HepG2 (cell line): ENCODE data around the gene REST. TPM values are rescaled to one million over a fixed set of nuclear protein-coding genes. Genes with fewer than 3 reads are reported as not detected.
A peak's percentile ranks its signal among the peaks of the same experiment; 100 is the strongest.

Source experiments
- BHLHE40 ChIP-seq: IDR thresholded peaks from 2 replicates; pipeline ENCODE4 v1.6.1; 2011; ENCODE audit warnings: low read length, improper control_type of control experiment
- FOXO4 ChIP-seq: sonication (generic); formaldehyde crosslinking; conservative IDR thresholded peaks from 2 replicates; pipeline ENCODE4 v1.8.1; 2023; ENCODE audit warnings: missing genetic modification reagents
- GTF3A ChIP-seq: sonication (generic); formaldehyde crosslinking; conservative IDR thresholded peaks from 2 replicates; pipeline ENCODE4 v1.4.0; 2020; ENCODE audit warnings: mild to moderate bottlenecking, missing genetic modification reagents
- HMGXB3 ChIP-seq: sonication (generic); formaldehyde crosslinking; IDR thresholded peaks from 2 replicates; pipeline ENCODE4 v1.4.0; 2020; ENCODE audit warnings: missing genetic modification reagents, borderline replicate concordance
- HOXA7 ChIP-seq: sonication (generic); formaldehyde crosslinking; IDR thresholded peaks from 2 replicates; pipeline ENCODE4 v1.8.1; 2022; ENCODE audit warnings: mild to moderate bottlenecking, missing genetic modification reagents, moderate library complexity
- IKZF4 ChIP-seq: sonication (generic); formaldehyde crosslinking; IDR thresholded peaks from 2 replicates; pipeline ENCODE4 v1.5.1; 2020; ENCODE audit warnings: borderline replicate concordance, mild to moderate bottlenecking, low read depth, missing genetic modification reagents; ENCODE audit errors: not compliant biosample characterization
- MED8 ChIP-seq: sonication (generic); formaldehyde crosslinking; IDR thresholded peaks from 2 replicates; pipeline ENCODE4 v1.8.1; 2023; ENCODE audit warnings: mild to moderate bottlenecking, missing genetic modification reagents; ENCODE audit not compliant: insufficient replicate concordance
- NFKBIZ ChIP-seq: IDR thresholded peaks from 2 replicates; pipeline ENCODE4 v1.6.1; 2018; ENCODE audit warnings: missing genetic modification reagents, missing compliant biosample characterization
- PRMT3 ChIP-seq: sonication (generic); formaldehyde crosslinking; IDR thresholded peaks from 2 replicates; pipeline ENCODE4 v1.8.1; 2022; ENCODE audit warnings: low read depth, mild to moderate bottlenecking, moderate library complexity, missing genetic modification reagents, borderline replicate concordance
- SNRNP70 ChIP-seq: fragments of 200-400 bp; formaldehyde crosslinking; IDR thresholded peaks from 2 replicates; pipeline ENCODE4 v1.6.1; 2017; ENCODE audit warnings: mild to moderate bottlenecking, low read depth, low read length, moderate library complexity
- SSRP1 ChIP-seq: IDR thresholded peaks from 2 replicates; pipeline ENCODE4 v1.6.1; 2016; ENCODE audit warnings: control low read depth
- ZFP36 ChIP-seq: fragments of 150-350 bp; IDR thresholded peaks from 2 replicates; pipeline ENCODE4 v1.6.1; 2018; ENCODE audit warnings: borderline replicate concordance, low read length, low read depth; ENCODE audit not compliant: partially characterized antibody
- ZNF333 ChIP-seq: sonication (generic); formaldehyde crosslinking; IDR thresholded peaks from 2 replicates; pipeline ENCODE4 v1.4.0; 2020; ENCODE audit warnings: mild to moderate bottlenecking, missing genetic modification reagents, borderline replicate concordance
- ZNF556 ChIP-seq: sonication (generic); formaldehyde crosslinking; IDR thresholded peaks from 2 replicates; pipeline ENCODE4 v1.4.0; 2020; ENCODE audit warnings: mild to moderate bottlenecking, missing genetic modification reagents, borderline replicate concordance
- ZNF597 ChIP-seq: sonication (generic); formaldehyde crosslinking; IDR thresholded peaks from 2 replicates; pipeline ENCODE4 v1.5.0; 2020; ENCODE audit warnings: missing genetic modification reagents
- ZNF740 ChIP-seq: sonication (generic); formaldehyde crosslinking; IDR thresholded peaks from 2 replicates; pipeline ENCODE4 v1.4.0; 2020; ENCODE audit warnings: missing genetic modification reagents
- ZNF879 ChIP-seq: sonication (generic); formaldehyde crosslinking; IDR thresholded peaks from 2 replicates; pipeline ENCODE4 v1.8.1; 2023; ENCODE audit warnings: missing genetic modification reagents
- polyA plus RNA-seq, 8 experiments: library from polyadenylated mRNA; depleted of rRNA in 3 of 8; stranded (reverse) in 7 of 8; unstranded in 1 of 8; fragments of >200 nt; fragmentation: Illumina TruSeq in 4 of 8; extraction: Trizol in 4 of 8; gene quantifications; 2 replicates each; pipeline versions ENCODE4 v1.2.1 to v1.2.3, GENCODE V29; 2011 to 2016; ENCODE audit warnings: low read depth in 4 of 8, missing spikeins in 1 of 8, mixed read lengths in 1 of 8; ENCODE audit not compliant: insufficient read depth in 1 of 8
- total RNA-seq, 5 experiments: library from RNA; depleted of rRNA; stranded (reverse); fragments of >200 nt; fragmentation: Illumina TruSeq; extraction: Trizol; gene quantifications; 2 replicates each; pipeline ENCODE4 v1.2.3, GENCODE V29; 2016; ENCODE audit warnings: low read depth in 1 of 5
- TF ChIP-seq, protein P1 (sequence below): sonication (generic); formaldehyde crosslinking; IDR thresholded peaks from 2 replicates; pipeline ENCODE4 v1.8.1; 2022; ENCODE audit warnings: mild to moderate bottlenecking, missing genetic modification reagents

REST gene
- total and polyA plus RNA-seq, 2 of the 13 experiments (the other 11 are each of a cell fraction or from before 2014, with no cell fraction given) = 12.7 to 22.4 TPM

DNA sequence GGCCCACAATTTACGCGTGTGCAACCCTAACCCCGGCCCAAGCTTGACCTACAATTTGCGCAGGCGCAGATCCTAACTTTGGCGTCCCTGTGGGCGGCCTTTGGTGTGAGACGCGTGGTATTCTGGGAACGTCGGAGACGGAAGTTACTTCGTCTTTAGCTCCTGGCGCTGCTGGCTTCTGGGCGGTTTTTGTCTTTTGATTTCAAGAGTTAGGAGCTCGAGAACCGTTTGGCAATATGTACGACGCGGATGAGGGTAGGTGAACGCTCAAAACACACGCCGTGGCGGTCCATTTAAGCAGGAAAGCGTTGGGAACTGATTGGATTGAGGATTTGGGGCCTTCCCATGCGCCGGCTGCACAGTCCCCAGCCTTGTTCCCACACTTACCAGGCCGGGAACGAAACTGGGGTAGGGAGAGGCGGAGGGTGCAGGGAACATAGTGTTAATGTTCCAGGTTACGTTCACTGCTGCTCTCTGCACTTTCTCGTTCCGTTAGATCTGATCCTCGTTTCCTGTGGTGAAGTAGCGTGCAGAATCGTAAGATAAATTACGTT, 71.1 kb downstream of the REST start, which contains the start of gene POLR2B (continued):
- TF ChIP-seq ZNF597 (no peak), PRMT3 (CRISPR knock-in tag) (no peak), NFKBIZ (CRISPR knock-in tag) (no peak), ZNF333 (CRISPR knock-in tag) (no peak), SSRP1 (0 out of 2 replicates have a peak, but pooled peaks have one; percentile 65), ZNF879 (peak; percentile 77; the same call in 1 of the 2 replicates), SNRNP70 (no peak), GTF3A (no peak), BHLHE40 (no peak), HOXA7 (CRISPR knock-in tag) (no peak), ZFP36 (no peak), MED8 (CRISPR knock-in tag) (no peak), ZNF556 (no peak), IKZF4 (CRISPR knock-in tag) (peak; percentile 73), FOXO4 (CRISPR knock-in tag) (no peak), ZNF740 (CRISPR knock-in tag) (no peak), HMGXB3 (CRISPR knock-in tag) (no peak)
- TF ChIP-seq, protein P1, sequence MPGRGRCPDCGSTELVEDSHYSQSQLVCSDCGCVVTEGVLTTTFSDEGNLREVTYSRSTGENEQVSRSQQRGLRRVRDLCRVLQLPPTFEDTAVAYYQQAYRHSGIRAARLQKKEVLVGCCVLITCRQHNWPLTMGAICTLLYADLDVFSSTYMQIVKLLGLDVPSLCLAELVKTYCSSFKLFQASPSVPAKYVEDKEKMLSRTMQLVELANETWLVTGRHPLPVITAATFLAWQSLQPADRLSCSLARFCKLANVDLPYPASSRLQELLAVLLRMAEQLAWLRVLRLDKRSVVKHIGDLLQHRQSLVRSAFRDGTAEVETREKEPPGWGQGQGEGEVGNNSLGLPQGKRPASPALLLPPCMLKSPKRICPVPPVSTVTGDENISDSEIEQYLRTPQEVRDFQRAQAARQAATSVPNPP (CRISPR knock-in tag) = no peak
